Muscle of back (tissue), 11 donors: ENCODE results near the gene SUN5. TPM values are rescaled to one million over a fixed set of nuclear protein-coding genes. Genes with fewer than 3 reads are reported as not detected.

Source experiments
- DNase-seq, 3 donors: peaks; one replicate each; pipeline versions ENCODE4 v3.0.0 to v3.0.0-alpha.2; 2013
- polyA plus RNA-seq, 10 donors: library from polyadenylated mRNA; unstranded; fragments of 120-200 nt; gene quantifications; one replicate each; pipeline ENCODE4 v1.2.1, GENCODE V29; 2013; ENCODE audit not compliant: insufficient read length in 10 of 10

The SUN5 gene
- polyA plus RNA-seq, 10 donors: not detected

DNA sequence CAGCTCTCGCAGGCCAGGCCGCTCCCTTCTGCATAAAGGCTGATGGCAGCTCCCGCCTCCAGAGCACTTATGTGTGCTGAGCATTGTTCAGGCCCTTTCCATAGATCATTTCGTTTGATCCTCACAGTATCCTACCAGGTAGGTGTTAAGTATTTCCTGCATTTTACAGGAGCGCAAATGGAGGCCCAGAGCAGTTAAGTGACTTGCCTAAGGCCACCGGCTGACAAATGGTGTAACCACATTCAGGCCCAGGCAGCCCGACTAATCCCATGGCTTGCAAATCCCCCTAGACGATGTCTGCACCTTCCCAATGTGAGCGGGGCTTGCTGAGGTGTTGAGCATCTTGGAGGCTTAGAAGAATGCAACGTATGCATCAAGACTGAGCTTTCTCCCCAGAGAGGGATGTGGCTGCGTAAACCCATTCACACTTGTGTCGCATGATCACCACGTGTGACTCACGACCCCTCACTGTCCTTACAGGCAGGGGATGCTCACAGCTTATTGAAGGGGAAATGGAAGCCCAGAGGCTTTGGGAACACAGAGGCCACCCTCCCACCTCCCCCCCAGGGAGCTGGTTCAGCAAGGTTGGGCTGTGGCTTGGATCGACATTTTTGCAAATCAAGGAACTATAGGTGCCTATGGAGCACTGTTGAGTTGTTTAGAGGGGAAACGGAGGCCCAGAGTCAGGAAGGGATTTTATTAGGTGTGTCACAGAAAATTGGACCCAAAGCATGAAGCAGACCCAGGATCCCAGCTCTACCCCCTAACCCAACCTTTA lies 10.3 kb upstream of the SUN5 start:
- DNase-seq: no peak

DNA sequence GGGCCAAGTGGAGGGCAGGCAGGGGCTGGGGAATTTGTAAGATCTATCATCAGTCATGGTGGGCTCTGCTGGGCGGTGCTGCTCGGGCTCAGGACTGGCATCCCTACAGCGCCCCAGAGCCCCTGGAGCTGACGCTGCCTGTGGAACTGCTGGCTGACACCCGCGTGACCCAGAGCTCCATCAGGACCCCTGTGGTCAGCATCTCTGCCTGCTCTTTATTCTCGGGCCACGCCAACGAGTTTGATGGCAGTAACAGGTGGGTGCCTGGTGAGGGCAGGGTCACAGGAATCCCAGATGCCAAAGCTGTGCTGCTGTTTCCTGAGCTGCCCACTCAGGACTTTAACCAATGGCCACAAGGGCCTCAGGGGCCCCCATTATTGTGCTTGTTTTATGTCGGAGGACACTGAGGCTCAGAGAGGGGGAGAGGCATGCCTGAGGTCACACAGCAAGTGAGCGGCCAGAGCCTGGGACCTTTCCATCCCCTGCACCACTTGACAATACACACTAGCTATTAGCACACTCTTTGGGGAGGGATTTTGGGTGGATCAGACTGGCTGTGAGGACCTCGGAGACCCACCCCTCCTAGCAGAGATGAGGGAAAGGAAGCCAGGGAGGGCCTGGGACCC lies 9.6 kb upstream of the SUN5 start:
- no peak for DNase-seq

DNA sequence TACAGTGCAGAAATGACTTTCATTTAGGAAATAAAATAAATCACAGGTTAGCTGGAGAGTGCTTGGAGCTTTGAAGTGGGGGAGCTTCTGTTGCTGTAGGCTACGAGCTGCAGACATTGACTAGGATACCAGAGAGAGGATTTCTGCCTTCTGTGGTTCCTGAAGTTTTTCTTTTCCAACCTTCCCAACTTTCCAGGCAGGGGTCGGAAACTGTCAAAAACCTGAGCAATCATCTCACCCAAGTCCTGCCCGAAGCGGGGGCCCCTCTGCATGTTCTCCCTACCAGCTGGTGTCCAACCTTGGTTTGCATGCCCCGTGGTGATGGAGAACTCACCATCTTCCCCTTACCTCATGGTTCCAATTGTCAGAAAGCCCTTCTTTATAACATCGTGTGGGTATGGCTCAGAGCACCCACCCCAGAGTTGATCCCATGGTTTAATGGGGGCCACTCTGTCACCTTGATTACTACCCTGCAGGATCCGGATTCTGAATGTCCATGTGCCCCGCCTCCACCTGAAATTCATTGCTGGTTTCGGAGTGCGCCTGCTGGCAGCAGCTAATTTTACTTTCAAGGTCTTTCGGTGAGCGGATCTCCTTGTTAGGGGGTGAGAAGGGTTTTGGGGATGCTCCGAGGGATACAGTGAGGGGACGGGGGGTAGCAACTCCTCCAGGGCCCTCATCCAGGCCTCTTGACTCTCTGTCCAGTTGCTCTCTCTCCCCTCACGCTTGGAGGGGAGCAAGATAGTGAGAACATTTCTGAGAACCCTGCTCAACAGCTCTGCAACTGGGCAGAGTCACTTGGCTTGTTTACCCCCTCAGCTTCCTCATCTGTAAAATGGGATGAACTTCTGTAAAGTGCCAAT lies 8.3 kb upstream of the SUN5 start:
- DNase-seq: no peak

DNA sequence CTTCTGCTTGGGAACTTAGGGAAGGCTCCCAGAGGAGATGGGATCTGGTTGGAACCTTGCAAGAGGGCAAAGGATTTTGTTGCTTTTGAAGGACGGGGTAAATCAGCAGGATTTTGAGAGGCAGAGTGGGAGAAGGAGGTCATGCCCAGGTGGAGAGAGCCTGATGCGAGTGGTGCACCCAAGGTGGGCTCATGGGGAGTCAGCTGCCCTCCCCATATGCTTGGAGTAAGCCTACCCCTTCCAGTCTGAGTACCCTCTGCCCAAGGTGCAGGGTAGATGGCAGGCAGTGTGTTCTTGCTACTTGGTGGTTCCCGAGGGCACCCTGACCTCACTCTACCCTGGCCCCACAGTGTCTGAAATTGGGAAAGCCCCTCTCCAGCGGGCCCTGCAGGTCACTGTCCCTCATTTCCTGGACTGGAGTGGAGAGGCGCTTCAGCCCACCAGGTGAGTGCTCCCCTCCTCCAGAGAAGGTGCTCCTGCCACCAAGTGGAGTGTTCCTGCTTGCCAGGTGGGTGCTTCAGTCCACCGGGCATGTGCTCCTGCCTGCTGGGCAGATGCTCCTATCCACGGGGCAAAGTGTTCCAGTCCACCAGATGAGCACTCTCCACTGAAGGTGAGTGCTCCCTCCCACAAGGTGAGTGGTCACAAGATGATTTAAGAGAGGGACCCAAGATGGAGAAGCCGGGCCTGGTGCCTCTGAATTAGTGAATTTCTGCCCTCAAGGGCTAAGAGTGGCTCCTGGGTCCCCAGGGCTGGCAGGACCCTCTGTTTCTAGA lies 6.6 kb upstream of the SUN5 start:
- DNase-seq: no peak

DNA sequence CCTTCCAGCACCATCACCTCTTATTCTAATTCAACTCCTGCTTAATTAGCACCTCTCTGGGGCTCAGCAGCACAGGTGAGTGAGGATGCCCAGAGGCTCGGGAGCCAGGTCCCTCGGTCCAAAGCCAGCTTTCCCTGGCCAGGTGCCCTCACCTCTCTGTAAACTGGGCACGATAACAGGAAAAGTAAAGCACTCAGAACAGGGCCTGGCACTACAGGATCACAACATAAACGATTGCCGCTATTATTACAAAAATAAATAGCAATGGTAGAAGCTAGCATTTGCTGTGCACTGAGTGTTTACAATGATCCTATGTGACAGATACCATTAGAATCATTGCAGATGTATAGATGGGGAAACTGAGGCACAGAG lies 5.9 kb upstream of the SUN5 start:
- DNase-seq: no peak

DNA sequence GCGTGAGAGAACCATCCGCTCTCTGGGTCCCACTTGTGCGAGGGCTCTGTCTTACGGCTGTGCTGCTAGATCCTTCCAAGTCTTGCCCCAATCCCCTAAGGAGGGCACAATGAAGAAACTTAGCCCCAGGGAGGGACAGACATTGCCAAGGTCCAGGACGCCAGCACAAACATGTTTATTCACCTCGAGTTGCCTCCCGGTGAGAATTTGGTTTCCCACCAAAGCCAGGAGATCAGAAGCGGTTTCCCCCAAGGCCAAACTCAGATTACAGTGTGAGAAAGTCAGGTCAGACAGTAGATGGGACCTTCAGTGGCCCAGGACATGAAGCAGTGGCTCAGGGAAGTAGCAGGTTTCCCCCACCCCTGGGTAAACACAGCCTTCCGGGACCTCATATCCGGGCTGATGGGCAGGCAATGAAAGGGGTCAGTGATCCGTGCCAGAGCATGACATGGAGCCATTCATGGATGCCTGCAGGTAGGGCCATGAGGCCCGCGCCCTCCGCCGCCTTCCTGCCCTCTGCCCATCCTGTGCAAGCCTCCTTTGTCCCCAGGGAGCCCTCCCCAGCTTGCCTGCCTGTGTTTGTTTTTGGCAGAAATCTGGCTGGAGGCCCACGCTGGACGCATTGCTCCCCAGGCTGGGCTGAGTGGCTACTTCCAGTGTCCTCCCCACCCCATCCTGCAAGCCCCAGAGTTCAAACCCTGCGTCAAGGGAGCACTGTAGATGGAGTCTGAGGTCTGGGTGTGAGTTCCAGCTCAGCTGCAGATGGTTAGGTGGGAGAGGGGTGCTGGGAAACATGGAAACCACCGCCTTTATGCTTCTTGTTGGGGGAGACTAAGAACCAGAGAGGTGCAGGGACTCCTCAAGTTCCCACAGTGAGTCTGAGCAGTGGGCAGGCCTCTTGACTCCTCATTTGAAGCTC lies 5.2 kb upstream of the SUN5 start:
- DNase-seq: no peak

DNA sequence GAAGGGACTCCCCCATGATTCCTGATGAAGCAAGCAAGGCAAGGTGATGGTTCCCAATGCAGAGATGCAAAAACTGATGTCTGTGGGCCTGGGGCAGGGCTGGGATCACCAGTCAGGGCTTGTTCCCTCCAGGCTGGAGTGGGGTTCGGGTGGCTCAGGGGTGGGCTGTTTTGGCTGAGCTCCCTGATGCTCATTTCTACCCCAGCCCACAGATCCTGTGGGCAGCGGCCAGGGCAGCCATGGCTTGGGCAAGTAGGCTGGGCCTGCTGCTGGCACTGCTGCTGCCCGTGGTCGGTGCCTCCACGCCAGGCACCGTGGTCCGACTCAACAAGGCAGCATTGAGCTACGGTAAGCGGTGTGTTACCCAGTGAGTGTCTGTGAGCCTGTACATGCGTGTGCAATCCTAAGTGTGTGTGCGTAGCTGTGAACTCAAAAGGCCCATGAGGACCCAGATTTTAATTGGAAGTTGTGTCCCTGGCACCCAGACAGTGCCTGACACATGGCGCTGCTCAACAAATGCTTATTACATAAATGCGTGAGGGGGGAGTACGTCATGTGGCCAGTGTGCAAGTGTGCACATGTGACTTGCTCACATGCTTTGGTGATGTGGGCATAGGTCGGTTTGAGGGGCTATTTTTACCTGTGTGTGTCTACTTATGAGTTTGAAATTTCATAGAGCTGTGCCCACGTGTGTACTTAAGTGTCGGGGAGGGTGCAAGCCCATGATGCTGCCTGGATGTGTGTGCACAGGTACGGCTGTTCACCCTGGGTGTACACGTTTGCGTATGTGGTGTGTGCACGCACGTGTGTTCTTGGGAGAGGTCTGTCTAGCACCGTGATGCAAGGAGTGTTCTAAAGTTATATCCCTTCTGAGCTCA lies 4.3 kb upstream of the SUN5 start:
- DNase-seq: no peak

DNA sequence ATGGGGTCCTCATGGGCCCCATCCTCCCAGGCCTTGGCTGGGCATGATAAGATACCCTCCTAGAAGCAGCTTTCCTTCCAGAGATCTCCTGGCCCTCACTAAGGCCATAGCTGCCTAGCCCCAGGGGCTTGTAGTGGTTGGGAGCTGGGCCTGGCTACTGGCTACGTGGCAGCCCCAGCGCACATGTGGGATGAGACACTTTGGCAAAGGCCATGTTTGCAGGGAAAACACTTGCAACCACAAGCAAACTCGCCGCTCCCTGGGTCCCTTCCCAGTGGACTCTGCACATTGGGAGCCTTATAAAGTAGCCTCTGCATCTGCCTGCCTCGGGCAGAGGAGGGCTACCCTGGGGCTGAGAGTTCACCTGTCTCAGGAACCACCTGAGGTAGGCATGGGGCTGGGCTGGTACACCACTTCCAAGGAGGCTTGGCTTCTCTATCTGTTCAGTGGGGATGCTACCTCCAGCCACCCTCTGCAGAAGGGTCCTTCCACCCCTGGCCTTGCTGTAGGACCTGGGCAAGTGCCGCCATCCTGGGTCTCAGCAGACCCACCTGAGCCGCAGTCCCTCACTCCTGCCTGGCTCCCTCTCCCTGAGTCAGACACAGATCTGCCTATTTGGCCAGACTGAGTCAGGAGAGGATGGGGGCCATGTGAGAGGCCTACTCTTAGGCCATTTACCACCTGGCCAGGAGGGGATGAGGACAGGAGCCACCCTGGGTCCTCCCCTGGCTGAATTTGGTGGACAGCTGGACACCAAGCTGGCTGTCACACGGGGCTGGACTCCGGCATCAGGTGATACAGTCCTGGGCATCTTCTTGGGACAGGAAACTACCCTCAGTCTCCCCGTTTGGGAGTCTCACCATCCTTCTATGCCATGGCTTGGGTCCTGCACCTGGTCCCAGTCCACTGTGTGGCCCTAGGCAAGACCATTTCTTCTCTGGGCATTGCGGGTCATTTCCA lies 3.4 kb upstream of the SUN5 start, which contains the start of gene BPIFB2:
Gene BPIFB2 (plus strand): TSS at position 329 of the 960 bp plus-strand sequence. CDS start 871 bp downstream, outside the sequence.
- DNase-seq: no peak

DNA sequence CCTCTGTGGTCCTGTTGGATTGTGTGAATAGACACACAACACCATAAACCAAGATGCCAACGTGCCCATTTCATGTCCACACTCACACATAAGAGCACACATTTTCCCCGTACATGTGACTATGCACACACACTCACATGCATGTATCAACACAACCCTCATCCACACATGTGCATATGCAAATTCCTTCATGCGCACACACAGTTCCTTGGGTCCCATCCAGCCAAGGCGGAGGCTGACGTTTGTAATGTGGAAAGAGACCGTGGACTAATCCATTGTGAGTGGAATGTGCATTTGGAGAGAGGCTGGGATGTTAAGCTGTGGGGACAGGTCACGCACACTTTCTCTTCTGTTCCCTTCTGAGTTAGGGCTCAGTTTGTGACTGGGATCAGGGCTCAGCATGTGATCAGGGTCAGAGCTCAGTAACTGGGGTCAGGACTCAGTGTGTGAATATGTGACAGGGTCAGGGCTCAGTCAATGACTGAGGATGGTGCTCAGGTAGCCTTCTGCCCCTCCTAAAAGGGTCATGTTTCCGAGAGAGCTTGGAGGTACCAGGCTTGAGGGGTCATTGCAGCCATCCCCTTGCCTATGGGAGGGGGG lies 2.6 kb upstream of the SUN5 start:
- DNase-seq: no peak

DNA sequence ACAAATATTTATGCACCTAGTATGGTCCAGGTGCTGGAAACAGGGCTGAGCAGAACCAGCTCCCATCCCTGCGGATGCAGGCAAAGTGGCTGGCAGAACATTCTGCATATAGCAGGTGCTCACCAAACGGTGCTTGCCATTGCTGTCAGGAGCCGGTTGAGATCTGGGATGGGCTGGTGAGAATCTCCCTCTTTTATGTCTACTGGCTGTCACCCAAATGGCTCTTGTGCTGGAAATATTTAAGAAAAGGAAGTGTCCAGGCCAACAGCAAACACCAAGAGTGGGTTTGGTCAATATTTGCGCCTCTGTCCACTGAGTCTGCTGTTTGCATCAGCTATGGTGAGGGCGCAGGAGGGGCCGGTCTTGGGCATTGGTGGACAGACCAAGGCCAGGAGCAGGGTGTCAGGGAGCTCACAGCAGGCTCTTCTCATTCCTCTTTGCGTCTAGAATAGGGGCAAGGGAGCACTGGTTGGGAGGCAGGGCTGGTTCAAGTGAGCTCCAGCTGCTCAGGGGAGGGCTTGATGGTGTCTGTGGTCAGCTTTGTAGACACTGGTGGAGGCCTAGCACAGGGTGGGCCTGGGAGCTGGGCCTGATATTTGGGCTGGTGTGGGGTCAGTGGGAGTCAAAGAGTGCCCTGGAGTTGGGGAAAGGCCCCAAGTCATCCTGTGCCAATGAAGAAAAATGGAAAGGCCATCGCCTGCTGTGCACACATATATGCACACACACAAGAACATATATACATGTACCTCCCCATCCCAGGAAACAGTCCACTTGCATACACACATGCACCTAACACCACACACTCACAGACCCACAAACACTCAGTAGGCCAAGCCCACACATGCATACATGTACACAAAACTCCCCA lies 1.9 kb upstream of the SUN5 start:
- no peak for DNase-seq

DNA sequence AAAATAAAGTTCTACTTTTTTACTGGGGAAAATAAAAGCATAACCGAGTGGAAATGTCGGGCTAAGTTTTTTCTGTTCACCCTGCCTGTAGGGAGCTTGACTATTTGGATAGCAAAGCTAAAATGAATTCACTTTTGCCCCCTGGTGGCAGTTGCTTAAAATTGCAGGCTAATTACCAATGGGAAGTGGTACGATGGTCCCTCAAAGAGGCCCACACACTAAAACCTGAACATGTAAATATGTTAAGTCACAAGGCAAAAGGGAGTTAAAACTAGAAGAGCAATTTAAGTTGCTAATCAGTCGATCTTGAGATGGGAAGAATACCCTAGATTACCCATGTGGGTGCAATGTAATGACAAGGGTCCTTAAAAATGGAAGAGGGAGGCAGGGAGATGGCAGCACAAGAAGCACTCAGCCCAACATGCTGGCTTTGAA lies 916 bp upstream of the SUN5 start:
- no peak for DNase-seq

DNA sequence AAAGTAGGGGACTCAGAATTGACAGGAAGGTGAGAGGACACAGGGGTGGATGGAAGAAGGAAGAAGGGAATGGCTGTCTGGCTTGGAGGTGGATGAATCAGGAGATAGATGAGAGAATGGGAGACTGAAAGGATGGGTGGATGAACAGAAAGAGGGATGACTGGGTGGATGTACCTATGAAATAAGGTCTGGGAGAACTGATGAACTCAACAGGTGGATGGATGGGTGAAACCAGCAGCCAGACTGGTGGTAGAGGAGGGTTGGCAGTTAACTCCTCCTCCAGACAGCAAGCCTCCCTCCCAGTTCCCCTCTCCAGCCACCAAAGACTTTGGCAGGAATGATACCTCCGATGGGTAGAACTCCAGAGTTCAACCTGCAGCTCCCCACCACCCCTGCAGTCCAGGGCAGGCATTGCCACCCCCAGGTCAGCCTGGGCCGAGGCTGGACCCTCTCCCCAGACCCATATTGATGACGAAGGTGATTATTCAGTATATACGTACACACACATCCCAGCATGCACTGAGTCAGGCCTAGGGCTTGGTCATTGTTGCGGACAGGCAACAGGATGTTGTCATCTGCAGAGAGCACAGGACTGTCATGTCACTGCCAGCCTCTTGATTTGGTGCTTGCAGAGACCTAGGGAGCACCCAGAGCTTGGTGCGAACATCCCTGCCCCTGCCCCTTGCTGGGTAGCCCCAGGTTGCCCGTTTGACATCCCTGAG lies 2.0 kb downstream of the SUN5 start:
- DNase-seq: no peak

DNA sequence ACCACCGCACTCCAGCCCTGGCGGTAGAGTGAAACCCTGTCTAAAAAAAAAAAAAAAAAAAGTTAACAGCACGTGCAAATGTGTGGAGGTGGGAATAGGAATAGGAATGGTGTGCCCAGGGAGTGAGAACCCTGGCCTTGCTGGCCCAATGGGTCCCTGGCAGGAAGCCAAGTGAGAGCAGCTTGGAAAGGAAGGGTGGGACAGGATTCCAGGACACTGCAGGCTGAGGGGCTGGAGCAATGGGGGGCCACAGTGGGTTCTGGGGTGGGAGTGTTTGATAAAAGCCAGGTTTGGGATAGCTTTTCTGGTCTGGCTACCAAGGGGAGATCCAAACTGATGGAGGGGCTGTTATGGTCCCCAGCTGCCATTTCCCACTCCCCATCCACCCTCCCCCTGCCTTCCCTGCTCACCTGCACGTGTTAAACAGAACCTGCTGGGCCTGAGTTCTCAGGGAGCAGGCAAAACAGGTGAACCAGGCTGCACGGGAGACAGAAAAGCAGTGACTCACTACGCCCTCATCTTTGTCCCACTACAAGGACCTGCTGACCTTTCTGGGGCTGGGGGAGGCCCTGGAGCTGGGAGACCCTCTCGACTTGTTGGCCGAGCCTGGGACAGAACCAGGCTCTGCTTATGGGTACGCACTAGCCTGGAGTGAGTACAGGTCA lies 3.3 kb downstream of the SUN5 start:
- DNase-seq: no peak

DNA sequence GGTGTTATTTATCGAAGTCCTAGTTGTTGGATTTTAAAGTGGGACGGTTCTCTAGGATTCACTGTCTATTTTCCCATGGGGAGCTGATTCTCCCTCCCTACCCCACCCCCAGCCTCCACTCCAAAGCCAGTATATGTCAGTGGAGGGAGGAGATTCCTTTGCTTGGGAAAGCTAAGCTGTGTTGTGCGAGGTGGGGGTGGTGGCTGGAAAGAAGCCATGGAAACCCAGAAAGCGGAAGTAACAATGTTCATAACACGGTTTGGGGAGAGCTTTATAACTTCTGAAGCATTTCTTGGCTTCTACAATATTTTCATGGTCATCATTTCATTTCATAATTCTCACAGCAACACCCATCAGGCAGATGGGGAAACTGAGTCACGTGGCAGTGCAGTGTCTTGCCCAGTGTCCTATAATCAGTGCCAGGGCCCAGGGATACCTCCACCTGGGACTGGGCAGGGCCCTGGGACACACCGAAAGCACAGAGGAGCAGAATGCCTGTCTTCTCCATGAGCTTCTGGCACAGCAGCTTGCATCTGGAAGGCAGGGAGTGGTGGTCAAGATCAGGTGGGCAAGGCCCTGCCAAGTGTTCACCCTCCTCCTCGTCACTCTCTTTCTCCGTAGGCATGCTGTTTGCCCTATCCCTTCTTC lies 4.5 kb downstream of the SUN5 start:
- DNase-seq: peak in 2 of 3 donors; percentile 9 to 25

DNA sequence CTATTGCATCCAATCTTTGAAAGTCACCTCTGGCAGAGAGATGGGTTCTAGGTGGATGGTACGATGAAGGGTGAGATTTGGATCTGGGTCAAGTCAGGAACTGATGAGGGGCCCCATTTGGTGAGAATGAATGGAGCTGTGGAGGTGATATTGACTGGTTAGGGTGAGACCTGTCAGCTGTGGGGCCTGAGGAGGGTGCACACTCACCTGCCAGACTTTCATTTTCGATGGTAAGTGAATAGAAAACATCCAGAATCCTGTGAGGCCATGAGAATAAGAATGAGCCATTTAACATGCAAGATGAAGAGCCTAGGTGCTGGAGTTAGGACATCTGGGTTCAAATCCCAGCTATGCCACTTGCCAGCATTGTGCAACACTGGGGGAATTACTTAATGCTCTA lies 6.8 kb downstream of the SUN5 start:
- no peak for DNase-seq
